Suprapubic skin (tissue), 3 donors: Measurements from ENCODE around the gene POU5F1.

ENCODE experiments used
- CTCF ChIP-seq, 2 donors: fragments of 200-600 bp in 1 of 2; fragments of 450-650 bp in 1 of 2; sonication (generic) in 1 of 2; IDR thresholded peaks; one replicate each; pipeline ENCODE4 v1.5.1; 2016 to 2019; ENCODE audit warnings: antibody characterized with exemption in 2 of 2, mild to moderate bottlenecking in 1 of 2, moderate library complexity in 1 of 2
- EP300 ChIP-seq: sonication (generic); formaldehyde crosslinking; IDR thresholded peaks from one replicate; pipeline ENCODE4 v1.6.1; 2017; ENCODE audit warnings: antibody characterized with exemption

- no peak for TF ChIP-seq CTCF (IDR thresholded peaks at IDR 0.05)
- no peak for TF ChIP-seq EP300
Observed at GRCh38 chr6:31118178-31118577, 52.3 kb downstream of the POU5F1 start.
